GM12872 (cell line): ENCODE measurements around the gene GJC1.

Source experiments
- CTCF ChIP-seq: IDR thresholded peaks from 3 replicates; pipeline ENCODE4 v1.5.1; 2011; ENCODE audit warnings: low read depth, mild to moderate bottlenecking, low read length, moderate library complexity; ENCODE audit not compliant: insufficient read depth

GJC1 gene

GRCh38 chr17:44773140-44773539 lies 56.9 kb downstream of the GJC1 start:
- no peak for TF ChIP-seq CTCF

- TF ChIP-seq CTCF, result no peak
Observed at GRCh38 chr17:44772308-44773045, 57.6 kb downstream of the GJC1 start.

DNA sequence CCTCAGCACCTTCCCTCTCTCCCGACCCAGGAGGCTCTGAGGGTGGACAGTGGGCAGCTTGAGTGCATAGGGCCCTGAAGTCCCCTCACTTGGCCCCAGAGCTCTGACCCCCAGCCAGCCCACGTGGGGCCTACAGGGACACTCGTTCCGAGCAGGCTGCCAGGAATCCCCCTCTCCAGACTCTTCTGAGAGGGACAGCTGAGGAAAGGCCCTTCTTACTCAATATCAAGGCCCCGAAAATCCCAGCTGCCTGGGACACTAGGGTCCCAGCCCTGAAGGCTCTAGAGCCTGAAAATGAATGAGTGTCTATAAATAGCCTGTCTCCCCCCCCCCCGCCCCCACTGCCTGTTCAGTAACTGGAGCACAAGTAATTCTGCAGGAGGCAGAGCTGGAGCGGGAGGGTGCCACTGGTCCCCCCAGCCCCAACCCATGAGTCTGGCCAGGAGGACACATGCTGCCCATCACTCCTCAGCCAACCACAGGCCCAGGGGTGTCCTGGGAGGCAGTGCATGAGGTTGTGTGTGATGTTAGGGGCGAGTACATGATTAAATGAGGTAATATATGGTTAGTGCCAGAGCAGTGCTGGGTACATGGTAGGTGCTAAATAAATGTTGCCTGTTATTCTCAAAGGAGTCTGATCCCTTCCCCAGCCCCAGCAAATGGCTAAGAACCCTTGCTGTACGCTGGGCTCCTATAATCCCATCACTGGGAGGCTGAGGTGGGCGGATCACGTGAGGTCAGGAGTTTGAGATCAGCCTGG lies 59.7 kb downstream of the GJC1 start:
- no peak for TF ChIP-seq CTCF

DNA sequence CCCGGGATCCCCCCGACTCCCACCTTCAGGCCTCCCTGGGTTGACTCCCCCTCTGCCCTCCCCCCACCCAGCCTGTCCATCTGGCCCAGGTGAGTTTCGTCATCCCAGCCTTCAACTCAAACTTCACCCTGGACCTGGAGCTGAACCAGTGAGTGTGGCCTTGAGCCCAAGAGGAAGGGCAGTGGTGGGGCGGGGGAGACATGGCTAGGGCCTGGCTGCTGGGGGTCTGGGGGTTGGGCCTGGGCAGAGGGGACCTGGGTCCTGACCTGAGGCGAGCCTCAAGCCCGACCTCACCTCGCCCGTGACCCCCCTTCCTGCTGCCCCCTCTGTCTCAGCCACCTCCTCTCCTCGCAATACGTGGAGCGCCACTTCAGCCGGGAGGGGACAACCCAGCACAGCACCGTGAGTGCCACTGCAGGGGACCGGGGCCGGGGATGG lies 60.4 kb downstream of the GJC1 start:
- TF ChIP-seq CTCF, result no peak

DNA sequence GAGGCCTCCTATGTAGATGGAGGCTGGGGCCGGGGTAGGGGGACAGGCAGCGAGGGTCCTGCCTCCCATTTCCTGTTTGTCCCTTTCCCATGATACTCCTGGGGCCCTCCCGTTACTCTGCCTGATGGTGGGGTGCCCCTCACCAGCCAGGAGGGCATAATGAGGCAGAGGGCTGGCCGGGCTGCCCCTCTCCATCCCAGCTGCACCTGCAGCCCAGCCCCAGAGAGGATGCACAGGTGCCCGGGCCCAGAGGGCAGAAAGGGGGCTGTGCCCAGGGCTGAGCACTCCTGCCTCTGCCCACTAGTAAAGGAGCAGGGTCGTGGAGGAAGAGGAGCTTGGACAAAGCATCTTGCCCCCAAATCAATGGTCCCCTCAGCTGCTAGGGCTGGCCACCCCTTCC lies 60.9 kb downstream of the GJC1 start:
- no peak for TF ChIP-seq CTCF

DNA sequence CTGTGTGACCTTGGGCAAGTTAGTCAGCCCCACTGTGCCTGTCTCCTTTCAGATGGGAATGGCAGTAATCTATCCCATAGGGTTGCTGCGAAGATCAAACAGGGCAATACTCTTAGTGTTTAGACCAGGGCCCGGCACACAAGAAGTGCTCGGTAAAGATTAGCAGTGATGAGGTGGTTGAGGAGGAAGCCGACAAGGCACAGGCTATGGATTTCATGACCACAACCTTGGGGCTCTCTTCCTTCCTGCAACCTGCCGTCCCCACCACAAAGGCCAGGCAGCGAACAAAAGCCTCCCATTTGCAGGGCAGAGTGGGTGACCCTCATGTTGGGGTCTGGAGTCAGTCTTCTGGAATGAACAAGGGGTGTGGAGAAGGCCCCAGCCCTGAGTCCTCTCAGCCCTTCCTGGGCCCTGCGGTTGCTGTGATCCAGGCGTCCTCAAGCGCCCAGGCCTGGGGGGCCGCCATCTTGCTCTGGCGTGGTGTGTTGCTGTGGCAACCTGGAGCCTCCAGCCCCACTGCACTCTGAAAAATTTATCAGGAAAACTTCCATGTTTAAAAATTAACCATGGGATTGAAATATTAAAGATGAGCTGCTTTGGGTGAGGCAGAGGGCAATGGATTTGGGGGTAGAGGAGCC lies 61.5 kb downstream of the GJC1 start:
- no peak for TF ChIP-seq CTCF

GRCh38 chr17:44767493-44767892 lies 62.6 kb downstream of the GJC1 start:
- TF ChIP-seq CTCF, result no peak
